ENCODE measurements around the gene PBRM1. TPM values are rescaled to one million over a fixed set of nuclear protein-coding genes. Genes with fewer than 3 reads are reported as not detected.

PBRM1 gene
- total and polyA plus RNA-seq, 2 donors (not counting 3 experiments of a cell fraction or from before 2014, with no cell fraction given), result 26.7 to 87.1 TPM

DNA sequence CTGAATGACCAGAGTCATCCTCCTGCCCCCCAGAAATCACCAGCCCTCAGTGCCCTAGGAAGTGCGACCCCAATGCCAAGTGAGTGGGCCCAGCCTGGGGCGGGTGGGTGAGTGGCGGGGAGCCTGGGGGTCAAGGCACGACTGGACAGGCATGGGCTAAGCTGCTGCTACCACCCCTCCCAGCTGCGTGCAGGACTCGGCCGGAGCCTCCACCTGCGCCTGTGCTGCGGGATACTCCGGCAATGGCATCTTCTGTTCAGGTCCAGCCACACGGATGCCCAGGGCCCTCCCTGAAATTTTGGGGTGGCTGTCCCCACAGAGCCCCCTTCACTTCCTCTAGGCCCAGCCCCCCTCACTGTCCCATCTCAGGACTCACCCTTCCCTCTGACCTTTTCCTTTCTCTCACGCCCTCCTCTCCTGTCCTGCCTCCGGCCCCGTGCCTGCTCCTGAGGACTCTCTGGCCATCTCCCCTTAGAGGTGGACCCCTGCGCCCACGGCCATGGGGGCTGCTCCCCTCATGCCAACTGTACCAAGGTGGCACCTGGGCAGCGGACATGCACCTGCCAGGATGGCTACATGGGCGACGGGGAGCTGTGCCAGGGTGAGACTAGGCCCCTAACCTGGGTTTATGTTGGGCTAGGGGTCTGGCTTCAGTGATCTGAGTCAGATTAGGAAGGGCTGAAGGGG is 169.1 kb downstream of the PBRM1 start:
- FAIRE-seq, result no peak
- no peaks in the 10 kb centered on the region for H3K79me2 ChIP-seq (ENCODE audit: control insufficient read depth, insufficient read depth, low read length)
- peaks cover 23 to 89% of the 10 kb centered on the region in 2 experiments for H3K36me3 ChIP-seq (ENCODE audit: control insufficient read depth in 2 of 2, extremely low read depth in 1 of 2, insufficient read depth in 2 of 2, low read length in 2 of 2)
- dilution Hi-C loops (cut with MboI; ENCODE audit: extremely low pct_ligation_motif_present, low sequenced_read_pairs) (no loop called here), intact Hi-C loops (cut with micrococcal nuclease) (no loop called here)
- ChIA-PET CTCF (no interaction called here), POLR2A (no interaction called here)
- no peak overlapping the region for H3K4me2 ChIP-seq (ENCODE audit: insufficient read depth, low read length)
- H3K27me3 ChIP-seq (ENCODE audit: control insufficient read depth in 2 of 2, insufficient read depth in 2 of 2, low read length in 2 of 2), result no peaks in the 10 kb centered on the region
- no peak overlapping the region for H2AFZ ChIP-seq (ENCODE audit: low read depth, low read length)
- no peaks in the 10 kb centered on the region for H4K20me1 ChIP-seq (replicated peaks; ENCODE audit: control insufficient read depth, extremely low read depth, insufficient read depth, low read length)
- TF ChIP-seq, protein P1, sequence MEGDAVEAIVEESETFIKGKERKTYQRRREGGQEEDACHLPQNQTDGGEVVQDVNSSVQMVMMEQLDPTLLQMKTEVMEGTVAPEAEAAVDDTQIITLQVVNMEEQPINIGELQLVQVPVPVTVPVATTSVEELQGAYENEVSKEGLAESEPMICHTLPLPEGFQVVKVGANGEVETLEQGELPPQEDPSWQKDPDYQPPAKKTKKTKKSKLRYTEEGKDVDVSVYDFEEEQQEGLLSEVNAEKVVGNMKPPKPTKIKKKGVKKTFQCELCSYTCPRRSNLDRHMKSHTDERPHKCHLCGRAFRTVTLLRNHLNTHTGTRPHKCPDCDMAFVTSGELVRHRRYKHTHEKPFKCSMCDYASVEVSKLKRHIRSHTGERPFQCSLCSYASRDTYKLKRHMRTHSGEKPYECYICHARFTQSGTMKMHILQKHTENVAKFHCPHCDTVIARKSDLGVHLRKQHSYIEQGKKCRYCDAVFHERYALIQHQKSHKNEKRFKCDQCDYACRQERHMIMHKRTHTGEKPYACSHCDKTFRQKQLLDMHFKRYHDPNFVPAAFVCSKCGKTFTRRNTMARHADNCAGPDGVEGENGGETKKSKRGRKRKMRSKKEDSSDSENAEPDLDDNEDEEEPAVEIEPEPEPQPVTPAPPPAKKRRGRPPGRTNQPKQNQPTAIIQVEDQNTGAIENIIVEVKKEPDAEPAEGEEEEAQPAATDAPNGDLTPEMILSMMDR (IDR thresholded peaks at IDR 0.05; ENCODE audit: extremely low read depth in 1 of 2, insufficient read depth in 1 of 2, low read depth in 1 of 2, low read length in 2 of 2), result no peak
- no peak for TF ChIP-seq FOS (IDR thresholded peaks at IDR 0.05; ENCODE audit: borderline replicate concordance, insufficient read depth, low read length)
- TF ChIP-seq POLR2A (IDR thresholded peaks at IDR 0.05; ENCODE audit: low read depth, low read length), result no peak
- H3K4me3 ChIP-seq (replicated peaks in 1 of 3; ENCODE audit: insufficient read depth in 1 of 3, low read depth in 1 of 3, low read length in 3 of 3), result no peak overlapping the region
- no peak overlapping the region for H3K27ac ChIP-seq (ENCODE audit: insufficient read depth, low read depth, low read length)
- TSS peak; percentile 3 for BruUV-seq (replicated peaks)
- H3K9ac ChIP-seq (replicated peaks; ENCODE audit: extremely low read depth, insufficient read depth, low read length), result no peak overlapping the region
- H3K9me3 ChIP-seq (replicated peaks; ENCODE audit: control insufficient read depth, insufficient read depth, low read length), result no peaks in the 10 kb centered on the region
- H3K4me1 ChIP-seq (ENCODE audit: control insufficient read depth, extremely low read depth, insufficient read depth, low read length), result no peaks in the 10 kb centered on the region
- no peak for DNase-seq (ENCODE audit: low read depth, low spot score)
- no peaks in the 10 kb centered on the region for H3K9me1 ChIP-seq (replicated peaks; ENCODE audit: control insufficient read depth, extremely low read depth, insufficient read depth, low read length)

DNA sequence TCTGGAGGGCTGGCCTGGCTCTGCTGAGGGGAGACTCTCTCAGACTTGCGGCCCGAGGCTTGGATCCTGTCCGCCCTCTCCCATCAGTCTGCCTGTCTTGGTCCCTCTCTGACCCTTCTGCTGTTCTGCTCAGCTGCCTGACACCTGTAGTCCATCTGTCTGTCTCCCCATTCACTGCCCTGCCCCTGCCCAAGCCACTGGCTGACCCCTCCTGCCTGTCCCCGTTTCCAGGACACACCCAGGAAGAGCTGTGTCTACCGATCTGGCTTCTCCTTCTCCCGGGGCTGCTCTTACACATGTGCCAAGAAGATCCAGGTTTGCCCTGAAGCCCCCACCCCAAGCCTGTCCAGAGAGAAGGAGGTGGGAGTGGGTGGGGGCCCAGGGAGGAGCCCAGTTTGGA is 170.5 kb downstream of the PBRM1 start:
- intact Hi-C loops (cut with micrococcal nuclease), result no loop called here
- CTCF ChIA-PET, result no interaction called here
- dilution Hi-C loops (cut with MboI; ENCODE audit: extremely low pct_ligation_motif_present, low sequenced_read_pairs), result no loop called here
- POLR2A ChIA-PET, result no interaction called here
- no peaks in the 10 kb centered on the region for H3K9me3 ChIP-seq (replicated peaks; ENCODE audit: control insufficient read depth, insufficient read depth, low read length)
- H3K36me3 ChIP-seq (ENCODE audit: control insufficient read depth in 2 of 2, extremely low read depth in 1 of 2, insufficient read depth in 2 of 2, low read length in 2 of 2), result peaks cover 19 to 87% of the 10 kb centered on the region in 2 experiments
- no peaks in the 10 kb centered on the region for H3K79me2 ChIP-seq (ENCODE audit: control insufficient read depth, insufficient read depth, low read length)
- H3K9ac ChIP-seq (replicated peaks; ENCODE audit: extremely low read depth, insufficient read depth, low read length), result no peak overlapping the region
- FAIRE-seq, result no peak
- no peak for DNase-seq (ENCODE audit: low read depth, low spot score)
- H4K20me1 ChIP-seq (replicated peaks; ENCODE audit: control insufficient read depth, extremely low read depth, insufficient read depth, low read length), result no peaks in the 10 kb centered on the region
- no TSS peak for BruUV-seq (replicated peaks)
- H3K4me3 ChIP-seq (replicated peaks in 1 of 3; ENCODE audit: insufficient read depth in 1 of 3, low read depth in 1 of 3, low read length in 3 of 3), result no peak overlapping the region
- no peak overlapping the region for H2AFZ ChIP-seq (ENCODE audit: low read depth, low read length)
- H3K4me1 ChIP-seq (ENCODE audit: control insufficient read depth, extremely low read depth, insufficient read depth, low read length), result no peaks in the 10 kb centered on the region
- H3K27me3 ChIP-seq (ENCODE audit: control insufficient read depth in 2 of 2, insufficient read depth in 2 of 2, low read length in 2 of 2), result no peaks in the 10 kb centered on the region
- H3K27ac ChIP-seq (ENCODE audit: insufficient read depth, low read depth, low read length), result no peak overlapping the region
- no peak overlapping the region for H3K4me2 ChIP-seq (ENCODE audit: insufficient read depth, low read length)
- no peaks in the 10 kb centered on the region for H3K9me1 ChIP-seq (replicated peaks; ENCODE audit: control insufficient read depth, extremely low read depth, insufficient read depth, low read length)
- peak; percentile 6 for TF ChIP-seq POLR2A (IDR thresholded peaks at IDR 0.05; ENCODE audit: low read depth, low read length)
- no peak for TF ChIP-seq FOS (IDR thresholded peaks at IDR 0.05; ENCODE audit: borderline replicate concordance, insufficient read depth, low read length)
